Measurements from ENCODE around the gene RHNO1. TPM values are rescaled to one million over a fixed set of nuclear protein-coding genes. Genes with fewer than 3 reads are reported as not detected.
A peak's percentile ranks its signal among the peaks of the same experiment; 100 is the strongest.

Gene RHNO1
- polyA plus RNA-seq, 1 donor from 2014 or later, result 48.4 TPM

- peaks cover 2% of the 10 kb centered on the region for H3K27me3 Mint-ChIP-seq
- H3K9me3 Mint-ChIP-seq, result no peaks in the 10 kb centered on the region
- peak overlapping the region in 2 of 3 donors; percentile 59 to 68 for H3K27ac Mint-ChIP-seq
- H3K36me3 Mint-ChIP-seq, result peaks cover 2% of the 10 kb centered on the region
- peak overlapping the region in 1 of 4 donors; percentile 12 for H3K4me3 Mint-ChIP-seq
- H3K4me1 Mint-ChIP-seq, result peaks cover 22 to 25% (median 24%) of the 10 kb centered on the region in 3 donors
Observed at GRCh38 chr12:2879853-2880252, 2.8 kb downstream of the RHNO1 start.

- Mint-ChIP-seq H3K27ac (peak overlapping the region; percentile 65 to 93 (median 86)), H3K27me3 (no peaks in the 10 kb centered on the region), H3K36me3 (peaks cover 3% of the 10 kb centered on the region), H3K9me3 (peaks cover 0 to 2% (median 0%) of the 10 kb centered on the region in 3 donors), H3K4me1 (peaks cover 13 to 20% (median 14%) of the 10 kb centered on the region in 3 donors), H3K4me3 (peak overlapping the region in 2 of 4 donors; percentile 7 to 63)
Observed at GRCh38 chr12:2884810-2885209, 7.8 kb downstream of the RHNO1 start.

DNA sequence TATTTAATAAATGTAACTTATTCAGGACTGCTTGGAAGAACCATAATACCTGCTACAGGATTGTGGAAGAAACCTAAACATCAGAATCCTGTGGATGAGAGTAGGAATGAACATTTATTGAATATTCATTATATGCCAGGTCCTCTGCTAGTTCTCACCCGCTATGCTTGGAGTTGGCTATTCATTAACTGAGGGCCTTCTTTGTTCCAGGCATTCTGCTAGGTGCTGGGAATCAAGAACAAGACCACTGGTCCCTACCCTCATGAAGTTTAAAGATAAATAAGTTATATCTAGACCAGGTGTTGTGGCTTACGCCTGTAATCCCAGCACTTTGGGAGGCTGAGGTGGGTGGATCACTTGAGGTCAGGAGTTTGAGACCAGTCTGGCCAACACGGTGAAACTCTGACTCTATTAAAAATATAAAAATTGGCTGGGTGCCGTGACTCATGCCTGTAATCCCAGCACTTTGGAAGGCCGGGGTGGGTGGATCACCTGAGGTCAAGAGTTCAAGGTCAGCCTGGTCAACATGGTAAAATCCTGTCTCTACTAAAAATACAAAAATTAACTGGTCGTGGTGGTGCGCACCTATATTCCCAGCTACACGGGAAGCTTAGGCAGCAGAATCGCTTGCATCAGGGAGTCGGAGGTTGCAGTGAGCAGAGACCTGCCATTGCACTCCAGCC is 9.9 kb downstream of the RHNO1 start:
- H3K4me1 Mint-ChIP-seq, result peaks cover 22 to 29% (median 24%) of the 10 kb centered on the region in 3 donors
- peaks cover 3% of the 10 kb centered on the region for H3K36me3 Mint-ChIP-seq
- H3K27ac Mint-ChIP-seq, result peak overlapping the region in 1 of 3 donors; percentile 93
- H3K9me3 Mint-ChIP-seq, result peaks cover 0 to 2% (median 0%) of the 10 kb centered on the region in 3 donors
- peak overlapping the region in 1 of 4 donors; percentile 40 for H3K4me3 Mint-ChIP-seq
- no peaks in the 10 kb centered on the region for H3K27me3 Mint-ChIP-seq

DNA sequence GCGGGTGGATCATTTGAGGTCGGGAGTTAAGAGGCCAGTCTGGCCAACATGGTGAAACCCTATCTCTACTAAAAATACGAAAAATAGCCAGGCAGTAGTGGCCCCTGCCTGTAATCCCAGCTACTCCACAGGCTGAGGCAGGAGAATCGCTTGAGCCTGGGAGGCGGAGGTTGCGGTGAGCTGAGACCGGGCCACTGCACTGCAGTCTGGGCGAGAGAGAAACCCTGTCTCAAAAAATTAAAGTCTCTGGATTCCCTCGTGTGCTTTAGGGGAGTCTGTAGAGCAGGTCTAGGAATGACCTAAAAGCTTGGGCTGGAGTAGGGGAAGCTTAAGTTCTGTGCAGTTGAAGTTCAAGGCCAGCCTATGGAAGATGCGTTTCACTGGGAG is 13.0 kb downstream of the RHNO1 start:
- peak overlapping the region; percentile 91 to 99 (median 97) for H3K4me3 Mint-ChIP-seq

DNA sequence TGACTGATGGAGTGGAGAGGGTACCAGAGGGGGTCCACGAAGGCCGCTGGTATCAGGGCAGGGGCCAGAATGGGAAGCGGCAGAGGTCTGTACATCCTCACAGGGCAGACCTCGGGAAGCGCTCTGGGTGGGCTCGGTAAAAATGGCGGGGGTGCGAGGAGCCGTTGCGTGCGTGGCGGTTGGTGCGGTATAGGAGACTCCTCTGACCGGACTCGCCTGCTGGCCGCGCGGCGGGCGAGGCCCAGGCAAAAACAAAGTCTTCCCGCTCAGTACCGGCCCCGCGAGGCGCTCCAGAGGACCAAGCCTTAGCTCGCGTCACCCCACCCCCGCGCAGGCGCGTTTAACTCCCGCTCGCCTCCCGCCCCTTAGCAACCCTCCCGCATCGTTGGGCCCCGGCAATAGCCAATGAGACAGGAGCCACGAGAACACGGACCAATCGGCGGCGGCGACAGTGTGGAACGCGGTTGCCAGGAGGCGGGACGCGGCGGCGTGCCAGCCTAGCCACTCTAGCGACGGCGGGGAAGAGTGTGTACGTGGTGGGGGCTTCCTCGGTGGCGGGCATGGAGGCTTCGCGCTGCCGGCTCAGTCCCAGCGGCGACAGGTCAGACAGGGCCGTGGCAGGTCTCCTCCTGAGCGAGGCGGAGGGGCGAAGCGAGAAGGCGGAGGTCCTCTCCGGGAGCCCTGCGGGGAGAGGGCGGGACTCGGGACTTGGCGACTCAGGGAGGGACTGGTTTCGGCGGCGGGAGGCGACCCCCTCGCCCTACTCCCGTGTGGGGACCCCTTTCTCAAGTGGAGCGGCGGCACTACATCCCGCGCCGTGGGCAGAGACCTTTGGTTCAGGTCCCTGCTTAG is 13.6 kb downstream of the RHNO1 start, which contains the start of gene TULP3:
TULP3 (plus strand) TSS at position 504 of the 852 bp plus-strand sequence; CDS start at position 561, 57 bp downstream.
- Mint-ChIP-seq H3K9me3 (peaks cover 0 to 2% (median 0%) of the 10 kb centered on the region in 3 donors), H3K4me1 (peaks cover 18 to 22% (median 19%) of the 10 kb centered on the region in 3 donors), H3K27ac (peak within 1 kb of the TSS; percentile 90 to 98 (median 97))

More for the DNA sequence above, 13.0 kb downstream of the RHNO1 start:
- H3K9me3 Mint-ChIP-seq, result peaks cover 0 to 2% (median 0%) of the 10 kb centered on the region in 3 donors
- H3K27ac Mint-ChIP-seq, result peak overlapping the region; percentile 83 to 98 (median 97)
- H3K36me3 Mint-ChIP-seq, result peaks cover 3% of the 10 kb centered on the region
- H3K27me3 Mint-ChIP-seq, result no peaks in the 10 kb centered on the region
- peaks cover 20 to 24% (median 22%) of the 10 kb centered on the region in 3 donors for H3K4me1 Mint-ChIP-seq

DNA sequence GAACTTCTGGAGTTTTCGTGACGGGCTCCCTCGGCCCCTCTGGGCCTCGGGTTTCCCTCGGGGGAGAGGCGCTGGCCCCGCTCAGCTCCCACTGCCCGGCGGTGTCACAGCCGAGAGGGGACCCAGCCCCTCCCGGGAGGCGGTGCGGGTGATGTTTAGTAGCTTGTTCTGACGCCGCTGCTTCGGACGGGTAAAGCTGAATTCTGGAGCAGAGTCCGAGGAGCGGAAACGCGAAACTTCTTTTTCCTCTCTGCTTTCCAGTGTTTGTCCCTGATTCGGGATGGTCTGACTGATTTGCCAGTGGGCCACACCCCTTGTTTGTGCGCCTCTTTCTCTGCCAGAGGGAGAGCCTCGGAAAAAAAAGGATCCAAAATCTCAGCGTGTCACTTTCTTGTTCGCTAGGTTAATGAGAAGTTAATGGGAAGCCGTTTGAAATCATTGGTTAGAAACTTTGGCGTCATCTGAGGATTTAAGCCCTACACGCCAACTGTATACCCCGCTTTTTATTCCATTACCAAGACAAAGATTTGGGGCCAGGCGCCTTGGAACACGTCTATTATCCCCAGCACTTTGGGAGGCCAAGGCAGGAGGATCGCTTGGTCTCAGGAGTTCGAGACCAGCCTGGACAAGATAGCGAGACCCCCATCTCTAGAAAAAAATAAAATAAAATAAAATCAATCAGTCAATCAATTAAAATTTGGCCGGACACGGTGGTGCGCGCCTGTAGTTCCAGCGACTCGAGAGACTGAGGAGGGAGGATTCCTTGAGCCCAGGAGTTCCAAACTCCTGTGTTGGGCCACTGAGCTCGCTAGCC is 14.4 kb downstream of the RHNO1 start:
- peaks cover 16 to 23% (median 18%) of the 10 kb centered on the region in 3 donors for H3K4me1 Mint-ChIP-seq
- H3K36me3 Mint-ChIP-seq, result no peaks in the 10 kb centered on the region
- no peaks in the 10 kb centered on the region for H3K27me3 Mint-ChIP-seq
- H3K4me3 Mint-ChIP-seq, result peak overlapping the region; percentile 94 to 99 (median 97)
- no peaks in the 10 kb centered on the region for H3K9me3 Mint-ChIP-seq
- H3K27ac Mint-ChIP-seq, result peak overlapping the region in 2 of 3 donors; percentile 50 to 90

More for the DNA sequence above, 13.6 kb downstream of the RHNO1 start, which contains the start of gene TULP3:
- no peaks in the 10 kb centered on the region for H3K36me3 Mint-ChIP-seq
- H3K27me3 Mint-ChIP-seq, result no peaks in the 10 kb centered on the region
- peak within 1 kb of the TSS; percentile 94 to 99 (median 97) for H3K4me3 Mint-ChIP-seq

DNA sequence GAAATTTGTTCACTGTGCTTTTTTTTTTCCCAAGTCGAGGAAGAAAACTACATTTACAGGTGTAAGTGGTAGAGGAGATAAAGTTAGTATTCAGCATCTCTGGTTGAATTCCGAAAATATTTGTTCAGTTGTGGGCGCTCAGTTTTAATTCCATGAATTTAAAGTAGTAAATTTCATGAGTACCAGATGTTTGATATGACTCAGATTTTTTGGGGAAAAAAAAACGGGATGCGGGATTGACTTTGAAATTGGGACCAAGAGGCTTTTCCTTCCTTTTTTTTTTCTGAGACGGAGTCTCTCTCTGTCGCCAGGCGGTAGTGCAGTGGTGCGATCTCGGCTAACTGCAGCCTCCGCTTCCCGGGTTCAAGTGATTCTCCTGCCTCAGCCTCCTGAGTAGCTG is 15.2 kb downstream of the RHNO1 start:
- no peaks in the 10 kb centered on the region for H3K27me3 Mint-ChIP-seq
- H3K27ac Mint-ChIP-seq, result peak overlapping the region in 1 of 3 donors; percentile 65
- peak overlapping the region; percentile 1 to 96 (median 80) for H3K4me3 Mint-ChIP-seq
- H3K9me3 Mint-ChIP-seq, result no peaks in the 10 kb centered on the region
- H3K36me3 Mint-ChIP-seq, result no peaks in the 10 kb centered on the region
- peaks cover 16 to 23% (median 18%) of the 10 kb centered on the region in 3 donors for H3K4me1 Mint-ChIP-seq

DNA sequence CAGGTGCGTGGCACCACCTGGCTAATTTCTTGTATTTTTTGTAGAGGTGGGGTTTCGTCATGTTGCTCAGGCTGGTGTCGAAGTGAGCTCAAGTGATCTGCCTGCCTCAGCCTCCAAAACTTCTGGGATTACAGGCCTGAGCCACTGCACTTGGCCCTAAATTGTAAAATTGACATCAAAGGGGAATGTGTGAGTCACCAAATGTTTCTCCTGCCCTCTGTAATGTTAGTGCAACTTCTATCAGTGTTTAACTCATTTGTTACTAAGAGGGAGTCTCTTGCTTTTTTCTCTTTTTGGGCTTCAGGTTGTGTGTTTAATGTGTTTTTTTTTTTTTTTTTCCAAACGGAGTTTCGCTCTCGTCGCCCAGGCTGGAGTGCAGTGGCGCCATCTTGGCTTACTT is 16.0 kb downstream of the RHNO1 start:
- Mint-ChIP-seq H3K36me3 (no peaks in the 10 kb centered on the region), H3K27me3 (no peaks in the 10 kb centered on the region), H3K4me1 (peaks cover 16 to 23% (median 17%) of the 10 kb centered on the region in 3 donors), H3K27ac (peak overlapping the region in 1 of 3 donors; percentile 56), H3K9me3 (no peaks in the 10 kb centered on the region), H3K4me3 (peak overlapping the region in 3 of 4 donors; percentile 20 to 83 (median 73))

DNA sequence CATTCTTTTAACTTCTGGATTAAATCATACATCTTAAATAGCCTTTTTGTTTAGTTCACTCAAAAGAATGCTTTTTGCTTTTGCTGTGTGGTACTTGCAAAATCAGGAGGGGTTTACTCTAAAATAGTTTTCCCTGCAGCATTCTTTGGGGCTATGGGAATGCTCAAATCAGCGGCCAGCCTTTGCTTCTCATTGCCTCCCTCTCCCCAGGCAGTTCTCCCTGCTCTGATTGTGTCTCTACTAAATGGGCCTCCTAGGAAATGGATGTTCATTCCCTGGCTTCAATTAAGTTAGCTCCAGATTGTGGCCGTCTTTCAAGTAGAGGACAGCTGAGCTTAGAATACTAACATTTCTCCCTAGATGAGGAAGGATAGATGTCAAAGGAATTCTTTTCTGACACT is 18.0 kb downstream of the RHNO1 start:
- Mint-ChIP-seq H3K4me3 (peak overlapping the region in 1 of 4 donors; percentile 80), H3K9me3 (no peaks in the 10 kb centered on the region), H3K36me3 (no peaks in the 10 kb centered on the region), H3K4me1 (peaks cover 13 to 14% (median 13%) of the 10 kb centered on the region in 3 donors), H3K27me3 (no peaks in the 10 kb centered on the region), H3K27ac (peak overlapping the region in 1 of 3 donors; percentile 73)

DNA sequence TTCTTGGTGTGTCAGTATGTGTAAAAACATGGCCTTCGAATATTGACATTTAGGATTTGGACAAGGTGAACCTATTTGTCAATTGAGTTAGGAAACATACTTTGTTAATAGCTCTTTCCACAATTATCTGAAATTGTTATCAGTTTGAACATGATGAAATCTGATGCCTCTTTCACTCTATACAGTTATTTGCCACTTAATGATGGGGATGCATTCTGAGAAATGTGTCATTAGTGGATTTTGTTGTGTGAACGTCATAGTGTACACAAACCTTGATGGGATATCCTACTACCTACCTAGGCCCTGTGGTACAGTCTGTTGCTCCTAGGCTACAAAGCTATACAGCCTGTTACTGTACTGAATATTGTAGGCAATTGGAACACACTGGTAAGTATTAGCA is 18.5 kb downstream of the RHNO1 start:
- Mint-ChIP-seq H3K27ac (peak overlapping the region in 1 of 3 donors; percentile 73), H3K36me3 (no peaks in the 10 kb centered on the region), H3K4me1 (peaks cover 8 to 13% (median 9%) of the 10 kb centered on the region in 3 donors), H3K9me3 (no peaks in the 10 kb centered on the region), H3K27me3 (no peaks in the 10 kb centered on the region), H3K4me3 (peak overlapping the region in 1 of 4 donors; percentile 80)

GRCh38 chr12:2897418-2897817 is 20.4 kb downstream of the RHNO1 start:
- Mint-ChIP-seq H3K4me3 (no peak overlapping the region), H3K27ac (no peak overlapping the region), H3K4me1 (peaks cover 0 to 4% (median 2%) of the 10 kb centered on the region in 3 donors), H3K9me3 (no peaks in the 10 kb centered on the region), H3K36me3 (no peaks in the 10 kb centered on the region), H3K27me3 (no peaks in the 10 kb centered on the region)

GRCh38 chr12:2900642-2901041 is 23.6 kb downstream of the RHNO1 start:
- Mint-ChIP-seq H3K27ac (peak overlapping the region in 1 of 3 donors; percentile 16), H3K9me3 (no peaks in the 10 kb centered on the region), H3K4me1 (peaks cover 1 to 4% (median 3%) of the 10 kb centered on the region in 3 donors), H3K27me3 (no peaks in the 10 kb centered on the region), H3K36me3 (no peaks in the 10 kb centered on the region), H3K4me3 (no peak overlapping the region)

- Mint-ChIP-seq H3K27me3 (no peaks in the 10 kb centered on the region), H3K27ac (no peak overlapping the region), H3K36me3 (no peaks in the 10 kb centered on the region), H3K4me1 (peaks cover 0 to 4% (median 3%) of the 10 kb centered on the region in 3 donors), H3K4me3 (no peak overlapping the region), H3K9me3 (no peaks in the 10 kb centered on the region)
Observed at GRCh38 chr12:2902272-2902880, 25.4 kb downstream of the RHNO1 start.

DNA sequence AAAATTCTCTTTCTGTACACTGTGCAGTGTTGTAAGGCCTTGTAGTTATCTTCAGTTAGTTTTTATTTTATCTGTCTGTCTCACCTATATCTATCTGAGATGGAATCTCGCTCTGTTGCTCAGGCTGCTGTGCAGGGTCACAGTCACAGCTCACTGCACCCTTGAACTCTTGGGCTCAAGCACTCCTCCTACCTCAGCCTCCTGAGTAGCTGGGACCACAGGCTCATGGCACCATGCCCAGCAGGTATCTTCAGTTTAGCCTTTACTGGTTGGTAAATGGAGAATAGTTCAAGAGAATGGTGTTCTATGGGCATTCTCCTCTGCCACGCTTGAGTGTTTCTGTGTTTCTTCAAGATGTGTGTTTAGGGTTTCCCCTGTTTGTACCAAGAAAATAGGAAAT is 27.2 kb downstream of the RHNO1 start:
- no peaks in the 10 kb centered on the region for H3K9me3 Mint-ChIP-seq
- H3K4me3 Mint-ChIP-seq, result peak overlapping the region in 1 of 4 donors; percentile 27
- no peaks in the 10 kb centered on the region for H3K27me3 Mint-ChIP-seq
- H3K36me3 Mint-ChIP-seq, result no peaks in the 10 kb centered on the region
- no peak overlapping the region for H3K27ac Mint-ChIP-seq
- peaks cover 0 to 4% (median 3%) of the 10 kb centered on the region in 3 donors for H3K4me1 Mint-ChIP-seq
